HCT116 (cell line): ENCODE data around the gene KCNS3. TPM values are rescaled to one million over a fixed set of nuclear protein-coding genes. Genes with fewer than 3 reads are reported as not detected.

ENCODE experiments used
- ATAC-seq: fragments of 200-7000 bp; cut with Tn5 transposase; 2 replicates; pipeline ENCODE4 v1.9.1; 2020; ENCODE audit warnings: mild to moderate bottlenecking, moderate library complexity
- BruUV-seq: library from RNA; stranded (reverse); fragments of 400-500 nt; replicated peaks from 2 replicates; lab custom pipeline; 2021; lab: Mats Ljungman, UMichigan
- CTCF ChIA-PET: fragments of 300-600 bp; sonication (Branson Sonifier 250); formaldehyde crosslinking; loops from one replicate; lab custom pipeline; 2021; ENCODE audit warnings: antibody characterized with exemption; lab: Charles Lee
- POLR2A ChIA-PET: fragments of 300-600, 350-600 bp; sonication (Branson Sonifier 250); formaldehyde crosslinking; loops from one replicate; lab custom pipeline; 2021; ENCODE audit warnings: antibody characterized with exemption; lab: Charles Lee
- RAD21 ChIA-PET, 2 experiments: fragments of 300-600 bp; sonication (Branson Sonifier 250); formaldehyde crosslinking; loops; one replicate each; lab custom pipeline; 2023; ENCODE audit warnings: low total read pairs in 2 of 2; ENCODE audit not compliant: uncharacterized antibody in 2 of 2, unreplicated experiment in 2 of 2, low non-redundant PET in 1 of 2; lab: Charles Lee
- DNase-seq: peaks from one replicate; pipeline ENCODE4 v3.0.0-alpha.2; 2010; ENCODE audit warnings: low read depth, low spot score
- H2AFZ ChIP-seq: fragments of 200-600 bp; shearing (Covaris generic), sonication (generic); 2 replicates; pipeline ENCODE4 v1.6.1; 2017; ENCODE audit warnings: low read depth, mixed run types, mixed read lengths, antibody characterized with exemption, low read length; ENCODE audit not compliant: poor library complexity, severe bottlenecking
- H3K27ac ChIP-seq: 2 replicates; pipeline ENCODE4 v1.5.1; 2012; ENCODE audit warnings: low read depth, low read length
- H3K27me3 ChIP-seq: fragments of 200-600 bp; sonication (generic); 2 replicates; pipeline ENCODE4 v1.6.1; 2016; ENCODE audit warnings: mixed run types, low read length, mixed read lengths; ENCODE audit not compliant: insufficient read depth
- H3K36me3 ChIP-seq, 2 experiments: fragments of 200-500 bp in 1 of 2; fragments of 200-600 bp in 1 of 2; sonication (Bioruptor generic) in 1 of 2; sonication (generic) in 1 of 2; 2 replicates each; pipeline versions ENCODE4 v1.5.1 to v1.6.1; 2014 to 2016; ENCODE audit warnings: low read length in 2 of 2, inconsistent platforms in 1 of 2, mixed read lengths in 1 of 2, mixed run types in 1 of 2; ENCODE audit not compliant: insufficient read depth in 2 of 2, control insufficient read depth in 1 of 2
- H3K4me1 ChIP-seq, 2 experiments: fragments of 200-600 bp in 1 of 2; sonication (generic) in 1 of 2; 2 replicates each; pipeline versions ENCODE4 v1.5.1 to v1.6.1; 2012 to 2017; ENCODE audit warnings: low read length in 2 of 2, inconsistent platforms in 1 of 2, mild to moderate bottlenecking in 1 of 2, mixed read lengths in 1 of 2, mixed run types in 1 of 2, moderate library complexity in 1 of 2; ENCODE audit not compliant: insufficient read depth in 2 of 2, control insufficient read depth in 1 of 2
- H3K4me2 ChIP-seq: fragments of 200-600 bp; sonication (generic); 2 replicates; pipeline ENCODE4 v1.6.1; 2017; ENCODE audit warnings: mixed run types, low read length, mixed read lengths
- H3K4me3 ChIP-seq, 2 experiments: fragments of 200-600 bp in 1 of 2; sonication (generic) in 1 of 2; replicated peaks in 1 of 2; 2 replicates each; pipeline ENCODE4 v1.5.1; 2011 to 2016; ENCODE audit warnings: low read length in 2 of 2, control low read depth in 1 of 2, low read depth in 1 of 2, mild to moderate bottlenecking in 1 of 2, mixed read lengths in 1 of 2, mixed run types in 1 of 2
- H3K79me2 ChIP-seq: fragments of 200-600 bp; sonication (generic); 2 replicates; pipeline ENCODE4 v1.6.1; 2017; ENCODE audit warnings: mild to moderate bottlenecking, mixed run types, low read length, moderate library complexity, mixed read lengths; ENCODE audit not compliant: insufficient read depth
- H3K9ac ChIP-seq: fragments of 200-600 bp; sonication (generic); 2 replicates; pipeline ENCODE4 v1.6.1; 2016; ENCODE audit warnings: low read length, mixed read lengths
- H3K9me2 ChIP-seq: fragments of 200-600 bp; sonication (generic), shearing (Covaris generic); 2 replicates; pipeline ENCODE4 v1.6.1; 2017; ENCODE audit warnings: mixed run types, mild to moderate bottlenecking, moderate library complexity; ENCODE audit not compliant: insufficient read depth
- H3K9me3 ChIP-seq, 2 experiments: fragments of 200-500 bp in 1 of 2; fragments of 200-600 bp in 1 of 2; sonication (Bioruptor generic) in 1 of 2; sonication (generic) in 1 of 2; 2 replicates each; pipeline ENCODE4 v1.6.1; 2014 to 2017; ENCODE audit warnings: low read length in 2 of 2, mixed read lengths in 2 of 2, inconsistent platforms in 1 of 2, low read depth in 1 of 2, mild to moderate bottlenecking in 1 of 2, mixed run types in 1 of 2, moderate library complexity in 1 of 2; ENCODE audit not compliant: control insufficient read depth in 1 of 2, insufficient read depth in 1 of 2
- H4K20me1 ChIP-seq: fragments of 200-600 bp; sonication (generic), shearing (Covaris generic); 2 replicates; pipeline ENCODE4 v1.6.1; 2017; ENCODE audit warnings: mixed run types, mild to moderate bottlenecking, moderate library complexity; ENCODE audit not compliant: insufficient read depth
- CBX3 ChIP-seq: IDR thresholded peaks from 2 replicates; pipeline ENCODE4 v1.6.1; 2012; ENCODE audit warnings: low read depth
- CEBPB ChIP-seq: IDR thresholded peaks from 2 replicates; pipeline ENCODE4 v1.6.1; 2012; ENCODE audit warnings: low read depth
- EGR1 ChIP-seq: IDR thresholded peaks from 2 replicates; pipeline ENCODE4 v1.6.1; 2012; ENCODE audit warnings: low read depth
- ELF1 ChIP-seq: IDR thresholded peaks from 2 replicates; pipeline ENCODE4 v1.6.1; 2012; ENCODE audit warnings: low read depth, borderline replicate concordance
- FOSL1 ChIP-seq: IDR thresholded peaks from 2 replicates; pipeline ENCODE4 v1.6.1; 2012; ENCODE audit warnings: low read depth
- JUND ChIP-seq: IDR thresholded peaks from 2 replicates; pipeline ENCODE4 v1.6.1; 2012
- POLR2A ChIP-seq: IDR thresholded peaks from 2 replicates; pipeline ENCODE4 v1.7.0; 2011; ENCODE audit warnings: borderline replicate concordance; ENCODE audit not compliant: insufficient read depth, insufficient read length; ENCODE audit errors: extremely low read depth
- POLR2AphosphoS5 ChIP-seq: IDR thresholded peaks from 2 replicates; pipeline ENCODE4 v1.6.1; 2011; ENCODE audit warnings: mild to moderate bottlenecking, low read depth, low read length, moderate library complexity
- RAD21 ChIP-seq: IDR thresholded peaks from 2 replicates; pipeline ENCODE4 v1.6.1; 2012; ENCODE audit warnings: low read depth, mild to moderate bottlenecking
- SIN3A ChIP-seq: IDR thresholded peaks from 2 replicates; pipeline ENCODE4 v1.6.1; 2012; ENCODE audit warnings: low read depth
- SP1 ChIP-seq: IDR thresholded peaks from 2 replicates; pipeline ENCODE4 v1.6.1; 2012; ENCODE audit warnings: low read depth
- TCF7L2 ChIP-seq: IDR thresholded peaks from 2 replicates; pipeline ENCODE4 v1.7.0; 2011; ENCODE audit warnings: borderline replicate concordance, inconsistent platforms; ENCODE audit not compliant: insufficient read depth, insufficient read length; ENCODE audit errors: extremely low read depth
- ZFX ChIP-seq: fragments of 450-650 bp; IDR thresholded peaks from 2 replicates; pipeline ENCODE4 v1.6.1; 2017
- ZNF274 ChIP-seq: fragments of 200-500 bp; sonication (Bioruptor generic); IDR thresholded peaks from 2 replicates; pipeline ENCODE4 v1.6.1; 2014; ENCODE audit warnings: mild to moderate bottlenecking, low read depth, low read length, inconsistent platforms
- intact Hi-C: fragments of 100-400 bp; cut with micrococcal nuclease; formaldehyde crosslinking; loops from 2 replicates; pipeline ENCODE4 v1.10.0; 2022
- total RNA-seq: library from RNA; stranded (reverse); gene quantifications from one replicate; pipeline ENCODE4 v1.2.1, GENCODE V29; 2021; ENCODE audit not compliant: unreplicated experiment
- TF ChIP-seq, protein P1 (sequence below): IDR thresholded peaks from 2 replicates; pipeline ENCODE4 v1.6.1; 2012; ENCODE audit warnings: low read depth
- TF ChIP-seq, protein P2 (sequence below): IDR thresholded peaks from 2 replicates; pipeline ENCODE4 v1.6.1; 2011; ENCODE audit warnings: mild to moderate bottlenecking, low read length, moderate library complexity; ENCODE audit not compliant: insufficient replicate concordance; ENCODE audit errors: extremely low read depth
- TF ChIP-seq, protein P3 (sequence below): IDR thresholded peaks from 2 replicates; pipeline ENCODE4 v1.6.1; 2012

Gene KCNS3
- total RNA-seq, 1 experiment from 2014 or later: 5.2 TPM

DNA sequence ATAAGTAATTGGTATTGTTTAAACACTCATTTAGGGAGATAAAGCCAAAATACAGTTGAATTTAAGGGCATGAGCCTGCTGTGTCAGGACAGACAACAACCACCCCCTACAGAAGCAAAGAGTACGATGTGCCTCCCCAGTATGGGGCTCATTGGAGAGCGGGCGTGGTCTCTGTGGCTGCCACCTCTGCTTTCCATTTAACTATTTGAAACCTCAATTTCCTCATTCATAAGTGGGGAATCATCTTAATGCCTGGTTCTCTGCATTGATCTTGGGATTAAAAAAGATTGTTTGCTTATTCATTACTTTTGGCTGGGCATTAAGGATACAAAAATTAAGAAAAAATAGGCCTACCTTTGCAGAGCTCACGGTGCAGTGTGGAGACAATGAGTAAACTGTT, 21.4 kb downstream of the KCNS3 start:
- ChIA-PET CTCF (no interaction called here), RAD21 (no interaction called here), POLR2A (no interaction called here)
- ATAC-seq (no peak), DNase-seq (no peak)
- TF ChIP-seq SP1: 0 out of 2 replicates have a peak, but pooled peaks have one; percentile 15
- TF ChIP-seq SIN3A: no peak
- H3K9me2 ChIP-seq: no peaks in the 10 kb centered on the region
- no peaks in the 10 kb centered on the region for H3K9me3 ChIP-seq
- no peaks in the 10 kb centered on the region for H3K79me2 ChIP-seq
- no peaks in the 10 kb centered on the region for H3K27me3 ChIP-seq
- no peak overlapping the region for H2AFZ ChIP-seq
- H3K36me3 ChIP-seq: no peaks in the 10 kb centered on the region
- H4K20me1 ChIP-seq: no peaks in the 10 kb centered on the region
- H3K27ac ChIP-seq: no peak overlapping the region
- H3K9ac ChIP-seq: no peak overlapping the region
- no TSS peak for BruUV-seq
- intact Hi-C loops: no loop called here
- no peak overlapping the region for H3K4me3 ChIP-seq
- peak overlapping the region; percentile 25; the same call in 1 of the 2 replicates for H3K4me2 ChIP-seq
- H3K4me1 ChIP-seq: peaks cover 0 to 14% of the 10 kb centered on the region in 2 experiments; a peak in 2 of 4 replicates

DNA sequence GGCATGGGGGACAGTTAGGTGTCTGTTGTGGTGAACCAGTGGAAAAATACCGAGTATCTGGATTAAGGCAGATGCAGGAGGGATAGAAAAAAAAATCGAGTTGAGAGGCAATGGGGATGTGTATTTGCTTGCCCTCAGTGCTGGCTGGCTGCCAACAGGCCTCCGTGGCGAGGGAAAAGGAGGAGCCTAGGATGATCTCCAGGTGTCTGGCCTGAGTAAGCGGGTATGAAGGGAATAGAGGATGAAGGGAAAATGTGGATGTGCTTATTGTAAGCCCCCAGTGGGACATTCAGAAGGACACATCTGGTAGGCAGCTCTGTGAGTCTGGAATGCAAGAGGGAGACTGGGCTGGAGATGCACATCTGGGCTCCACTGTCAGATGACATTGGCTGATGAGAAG, 22.8 kb downstream of the KCNS3 start:
- no peaks in the 10 kb centered on the region for H4K20me1 ChIP-seq
- DNase-seq (no peak), ATAC-seq (peak; percentile 38; the same call in 1 of the 2 replicates)
- intact Hi-C loops: no loop called here
- ChIA-PET RAD21 (no interaction called here), POLR2A (no interaction called here), CTCF (interaction anchor here (0.8 kb wide), 1 partner anchor 10 kb away, joined by 3 read pairs; no protein-coding TSS in a partner anchor)
- no peak overlapping the region for H3K27ac ChIP-seq
- H3K9me2 ChIP-seq: no peaks in the 10 kb centered on the region
- H3K36me3 ChIP-seq: no peaks in the 10 kb centered on the region
- H3K79me2 ChIP-seq: no peaks in the 10 kb centered on the region
- no peak overlapping the region for H3K4me3 ChIP-seq
- H3K4me2 ChIP-seq: no peak overlapping the region
- no TSS peak for BruUV-seq
- H2AFZ ChIP-seq: no peak overlapping the region
- no peak overlapping the region for H3K9ac ChIP-seq
- H3K27me3 ChIP-seq: no peaks in the 10 kb centered on the region
- no peaks in the 10 kb centered on the region for H3K9me3 ChIP-seq
- peaks cover 0 to 14% of the 10 kb centered on the region in 2 experiments; a peak in 2 of 4 replicates for H3K4me1 ChIP-seq
- TF ChIP-seq SP1 (no peak), FOSL1 (no peak), JUND (no peak), ZNF274 (no peak), POLR2AphosphoS5 (no peak), CBX3 (no peak), TCF7L2 (no peak), EGR1 (no peak), ZFX (no peak), SIN3A (no peak), CEBPB (no peak), RAD21 (no peak), ELF1 (no peak), POLR2A (no peak)
- TF ChIP-seq, protein P1, sequence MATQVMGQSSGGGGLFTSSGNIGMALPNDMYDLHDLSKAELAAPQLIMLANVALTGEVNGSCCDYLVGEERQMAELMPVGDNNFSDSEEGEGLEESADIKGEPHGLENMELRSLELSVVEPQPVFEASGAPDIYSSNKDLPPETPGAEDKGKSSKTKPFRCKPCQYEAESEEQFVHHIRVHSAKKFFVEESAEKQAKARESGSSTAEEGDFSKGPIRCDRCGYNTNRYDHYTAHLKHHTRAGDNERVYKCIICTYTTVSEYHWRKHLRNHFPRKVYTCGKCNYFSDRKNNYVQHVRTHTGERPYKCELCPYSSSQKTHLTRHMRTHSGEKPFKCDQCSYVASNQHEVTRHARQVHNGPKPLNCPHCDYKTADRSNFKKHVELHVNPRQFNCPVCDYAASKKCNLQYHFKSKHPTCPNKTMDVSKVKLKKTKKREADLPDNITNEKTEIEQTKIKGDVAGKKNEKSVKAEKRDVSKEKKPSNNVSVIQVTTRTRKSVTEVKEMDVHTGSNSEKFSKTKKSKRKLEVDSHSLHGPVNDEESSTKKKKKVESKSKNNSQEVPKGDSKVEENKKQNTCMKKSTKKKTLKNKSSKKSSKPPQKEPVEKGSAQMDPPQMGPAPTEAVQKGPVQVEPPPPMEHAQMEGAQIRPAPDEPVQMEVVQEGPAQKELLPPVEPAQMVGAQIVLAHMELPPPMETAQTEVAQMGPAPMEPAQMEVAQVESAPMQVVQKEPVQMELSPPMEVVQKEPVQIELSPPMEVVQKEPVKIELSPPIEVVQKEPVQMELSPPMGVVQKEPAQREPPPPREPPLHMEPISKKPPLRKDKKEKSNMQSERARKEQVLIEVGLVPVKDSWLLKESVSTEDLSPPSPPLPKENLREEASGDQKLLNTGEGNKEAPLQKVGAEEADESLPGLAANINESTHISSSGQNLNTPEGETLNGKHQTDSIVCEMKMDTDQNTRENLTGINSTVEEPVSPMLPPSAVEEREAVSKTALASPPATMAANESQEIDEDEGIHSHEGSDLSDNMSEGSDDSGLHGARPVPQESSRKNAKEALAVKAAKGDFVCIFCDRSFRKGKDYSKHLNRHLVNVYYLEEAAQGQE: no peak
- TF ChIP-seq, protein P2, sequence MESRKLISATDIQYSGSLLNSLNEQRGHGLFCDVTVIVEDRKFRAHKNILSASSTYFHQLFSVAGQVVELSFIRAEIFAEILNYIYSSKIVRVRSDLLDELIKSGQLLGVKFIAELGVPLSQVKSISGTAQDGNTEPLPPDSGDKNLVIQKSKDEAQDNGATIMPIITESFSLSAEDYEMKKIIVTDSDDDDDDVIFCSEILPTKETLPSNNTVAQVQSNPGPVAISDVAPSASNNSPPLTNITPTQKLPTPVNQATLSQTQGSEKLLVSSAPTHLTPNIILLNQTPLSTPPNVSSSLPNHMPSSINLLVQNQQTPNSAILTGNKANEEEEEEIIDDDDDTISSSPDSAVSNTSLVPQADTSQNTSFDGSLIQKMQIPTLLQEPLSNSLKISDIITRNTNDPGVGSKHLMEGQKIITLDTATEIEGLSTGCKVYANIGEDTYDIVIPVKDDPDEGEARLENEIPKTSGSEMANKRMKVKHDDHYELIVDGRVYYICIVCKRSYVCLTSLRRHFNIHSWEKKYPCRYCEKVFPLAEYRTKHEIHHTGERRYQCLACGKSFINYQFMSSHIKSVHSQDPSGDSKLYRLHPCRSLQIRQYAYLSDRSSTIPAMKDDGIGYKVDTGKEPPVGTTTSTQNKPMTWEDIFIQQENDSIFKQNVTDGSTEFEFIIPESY: no peak
- TF ChIP-seq, protein P3, sequence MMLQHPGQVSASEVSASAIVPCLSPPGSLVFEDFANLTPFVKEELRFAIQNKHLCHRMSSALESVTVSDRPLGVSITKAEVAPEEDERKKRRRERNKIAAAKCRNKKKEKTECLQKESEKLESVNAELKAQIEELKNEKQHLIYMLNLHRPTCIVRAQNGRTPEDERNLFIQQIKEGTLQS: no peak
